Activated T-helper 17 cell treated with anti-CD3 and anti-CD28 coated beads, Interleukin-2, amount 50 U/mL, for 72 hours (primary cell): ENCODE data around the gene HEPH. TPM values are rescaled to one million over a fixed set of nuclear protein-coding genes. Genes with fewer than 3 reads are reported as not detected.
"Not testable (repeated sequence)": the region's sequence is repeated elsewhere in the genome, so short reads cannot be mapped to it uniquely, and the experiment has no call there.

Experiments
- ATAC-seq: fragments of 150-1000 bp; cut with Tn5 transposase; replicated peaks from 2 replicates; pipeline ENCODE4 v1.10.0; 2021; ENCODE audit warnings: mild to moderate bottlenecking, moderate library complexity
- H3K27ac Mint-ChIP-seq: one replicate; pipeline ENCODE4 v1.8.0; 2022; ENCODE audit warnings: mixed read lengths
- H3K27me3 Mint-ChIP-seq: one replicate; pipeline ENCODE4 v1.8.0; 2022; ENCODE audit warnings: mixed read lengths
- H3K36me3 Mint-ChIP-seq: one replicate; pipeline ENCODE4 v1.8.0; 2022; ENCODE audit warnings: low read depth, mild to moderate bottlenecking, mixed read lengths
- H3K4me1 Mint-ChIP-seq: one replicate; pipeline ENCODE4 v1.8.0; 2022; ENCODE audit warnings: mixed read lengths
- H3K4me3 Mint-ChIP-seq: one replicate; pipeline ENCODE4 v1.8.0; 2022; ENCODE audit warnings: mild to moderate bottlenecking, mixed read lengths
- H3K9me3 Mint-ChIP-seq: one replicate; pipeline ENCODE4 v1.8.0; 2022; ENCODE audit warnings: mixed read lengths
- total RNA-seq, 2 donors: library from RNA; stranded (reverse); gene quantifications; one replicate each; pipeline ENCODE4 v1.2.3, GENCODE V29; 2022

Gene HEPH, protein sequence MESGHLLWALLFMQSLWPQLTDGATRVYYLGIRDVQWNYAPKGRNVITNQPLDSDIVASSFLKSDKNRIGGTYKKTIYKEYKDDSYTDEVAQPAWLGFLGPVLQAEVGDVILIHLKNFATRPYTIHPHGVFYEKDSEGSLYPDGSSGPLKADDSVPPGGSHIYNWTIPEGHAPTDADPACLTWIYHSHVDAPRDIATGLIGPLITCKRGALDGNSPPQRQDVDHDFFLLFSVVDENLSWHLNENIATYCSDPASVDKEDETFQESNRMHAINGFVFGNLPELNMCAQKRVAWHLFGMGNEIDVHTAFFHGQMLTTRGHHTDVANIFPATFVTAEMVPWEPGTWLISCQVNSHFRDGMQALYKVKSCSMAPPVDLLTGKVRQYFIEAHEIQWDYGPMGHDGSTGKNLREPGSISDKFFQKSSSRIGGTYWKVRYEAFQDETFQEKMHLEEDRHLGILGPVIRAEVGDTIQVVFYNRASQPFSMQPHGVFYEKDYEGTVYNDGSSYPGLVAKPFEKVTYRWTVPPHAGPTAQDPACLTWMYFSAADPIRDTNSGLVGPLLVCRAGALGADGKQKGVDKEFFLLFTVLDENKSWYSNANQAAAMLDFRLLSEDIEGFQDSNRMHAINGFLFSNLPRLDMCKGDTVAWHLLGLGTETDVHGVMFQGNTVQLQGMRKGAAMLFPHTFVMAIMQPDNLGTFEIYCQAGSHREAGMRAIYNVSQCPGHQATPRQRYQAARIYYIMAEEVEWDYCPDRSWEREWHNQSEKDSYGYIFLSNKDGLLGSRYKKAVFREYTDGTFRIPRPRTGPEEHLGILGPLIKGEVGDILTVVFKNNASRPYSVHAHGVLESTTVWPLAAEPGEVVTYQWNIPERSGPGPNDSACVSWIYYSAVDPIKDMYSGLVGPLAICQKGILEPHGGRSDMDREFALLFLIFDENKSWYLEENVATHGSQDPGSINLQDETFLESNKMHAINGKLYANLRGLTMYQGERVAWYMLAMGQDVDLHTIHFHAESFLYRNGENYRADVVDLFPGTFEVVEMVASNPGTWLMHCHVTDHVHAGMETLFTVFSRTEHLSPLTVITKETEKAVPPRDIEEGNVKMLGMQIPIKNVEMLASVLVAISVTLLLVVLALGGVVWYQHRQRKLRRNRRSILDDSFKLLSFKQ
- total RNA-seq: not detected

DNA sequence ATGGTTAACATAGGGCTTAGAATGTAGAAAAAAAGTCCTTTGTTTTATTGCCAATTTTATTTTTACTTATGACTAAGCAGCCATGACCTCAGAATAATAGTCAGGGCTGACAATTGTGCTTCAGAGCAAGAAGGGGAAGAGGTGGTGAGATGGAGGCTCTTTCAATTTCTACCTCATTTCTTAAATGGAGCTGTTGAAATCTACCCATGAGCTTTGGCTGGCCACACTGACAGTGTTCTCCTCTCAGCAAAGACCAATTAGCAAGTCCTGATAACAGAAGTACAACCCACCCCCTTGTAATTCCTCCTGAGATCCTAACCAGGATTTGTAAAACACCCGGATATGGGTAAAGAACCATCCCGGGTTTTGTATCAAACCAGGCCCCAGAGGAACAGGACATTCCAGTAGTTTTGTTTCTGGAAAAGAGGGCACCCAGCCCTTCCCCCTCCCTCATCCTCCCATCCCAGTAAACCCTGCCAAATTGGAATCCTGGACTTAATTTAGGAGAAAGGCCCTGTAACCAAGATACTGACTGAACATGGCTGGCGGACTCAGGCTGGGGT is at the start of gene HEPH:
TSS of gene HEPH (plus strand) at position 399 of the 563 bp plus-strand sequence. CDS start 6,324 bp downstream, outside the sequence.
- Mint-ChIP-seq H3K9me3 (no peaks in the 10 kb centered on the region), H3K27ac (no peak within 1 kb of the TSS), H3K36me3 (no peaks in the 10 kb centered on the region), H3K4me1 (no peaks in the 10 kb centered on the region), H3K27me3 (no peaks in the 10 kb centered on the region), H3K4me3 (no peak within 1 kb of the TSS)
- ATAC-seq: no peak

DNA sequence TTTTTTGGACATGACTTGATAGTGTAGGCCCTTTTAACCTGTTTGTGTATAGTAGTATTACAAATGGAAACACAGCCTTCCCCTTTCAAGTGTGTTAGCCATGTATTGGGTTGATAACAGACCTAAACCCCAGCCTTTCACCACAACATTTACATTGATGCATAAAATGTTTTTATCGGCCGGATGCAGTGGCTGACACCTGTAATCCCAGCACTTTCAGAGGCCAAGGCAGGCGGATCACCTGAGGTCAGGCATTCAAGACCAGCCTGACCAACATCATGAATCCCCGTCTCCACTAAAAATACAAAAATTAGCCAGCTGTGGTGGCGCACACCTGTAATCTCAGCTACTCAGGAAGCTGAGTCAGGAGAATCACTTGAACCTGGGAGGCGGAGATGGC is 45.3 kb upstream of the HEPH start:
- not testable (repeated sequence) for H3K4me3 Mint-ChIP-seq, H3K9me3 Mint-ChIP-seq, H3K36me3 Mint-ChIP-seq, ATAC-seq, H3K27ac Mint-ChIP-seq, H3K27me3 Mint-ChIP-seq, H3K4me1 Mint-ChIP-seq

DNA sequence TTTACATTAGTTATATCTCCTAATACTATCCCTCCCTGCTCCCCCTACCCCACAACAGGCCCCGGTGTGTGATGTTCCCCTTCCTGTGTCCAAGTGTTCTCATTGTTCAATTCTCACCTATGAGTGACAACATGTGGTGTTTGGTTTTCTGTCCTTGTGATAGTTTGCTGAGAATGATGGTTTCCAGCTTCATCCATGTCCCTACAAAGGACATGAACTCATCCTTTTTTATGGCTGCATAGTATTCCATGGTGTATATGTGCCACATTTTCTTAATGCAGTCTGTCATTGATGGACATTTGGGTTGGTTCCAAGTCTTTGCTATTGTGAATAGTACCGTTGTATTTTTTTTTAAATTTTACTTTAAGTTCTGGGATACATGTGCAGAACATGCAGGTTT is 42.7 kb upstream of the HEPH start:
- not testable (repeated sequence) for H3K9me3 Mint-ChIP-seq, H3K27ac Mint-ChIP-seq, H3K27me3 Mint-ChIP-seq, H3K4me3 Mint-ChIP-seq, H3K4me1 Mint-ChIP-seq, ATAC-seq, H3K36me3 Mint-ChIP-seq

DNA sequence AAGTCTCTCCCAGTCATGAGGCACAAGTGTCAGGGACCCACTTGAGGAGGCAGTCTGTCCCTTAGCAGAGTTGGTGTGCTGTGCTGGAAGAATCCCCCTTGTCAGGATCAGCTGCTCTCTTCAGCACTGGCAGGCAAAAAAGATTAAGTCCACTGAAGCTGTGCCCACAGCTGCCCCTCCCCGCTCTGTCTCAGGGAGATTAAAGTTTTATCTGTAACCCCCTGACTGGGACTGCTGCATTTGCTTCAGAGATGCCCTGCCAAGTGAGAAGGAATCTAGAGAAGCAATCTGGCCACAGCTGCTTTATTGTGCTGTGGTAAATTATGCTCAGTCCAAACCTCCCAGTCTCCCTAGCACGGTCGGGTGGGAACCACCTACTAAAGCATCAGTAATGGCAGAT is 37.4 kb upstream of the HEPH start:
- Mint-ChIP-seq H3K27ac (no peak overlapping the region), H3K27me3 (no peaks in the 10 kb centered on the region), H3K36me3 (no peaks in the 10 kb centered on the region), H3K9me3 (peaks cover 7% of the 10 kb centered on the region), H3K4me3 (no peak overlapping the region), H3K4me1 (no peaks in the 10 kb centered on the region)
- ATAC-seq: no peak

DNA sequence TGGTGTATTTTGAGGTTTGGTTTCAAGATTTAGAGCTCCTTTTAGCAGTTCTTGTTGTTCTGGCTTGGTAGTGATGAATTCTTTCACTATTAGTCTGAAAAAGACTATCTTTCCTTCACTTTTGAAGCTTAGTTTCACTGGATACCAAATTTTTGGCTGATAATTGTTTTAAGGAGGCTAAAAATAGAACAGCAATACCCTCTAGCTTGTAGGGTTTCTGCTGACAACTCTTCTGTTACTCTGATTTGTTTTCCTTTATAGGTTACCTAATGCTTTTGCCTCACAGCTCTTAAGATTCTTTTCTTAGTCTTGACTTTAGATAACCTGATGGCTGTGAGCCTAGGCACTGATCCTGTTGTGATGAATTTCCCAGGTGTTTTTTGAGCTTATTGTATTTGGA is 33.6 kb upstream of the HEPH start:
- H3K27me3 Mint-ChIP-seq: no peaks in the 10 kb centered on the region
- H3K4me1 Mint-ChIP-seq: no peaks in the 10 kb centered on the region
- no peak for ATAC-seq
- no peaks in the 10 kb centered on the region for H3K9me3 Mint-ChIP-seq
- H3K27ac Mint-ChIP-seq: no peak overlapping the region
- H3K36me3 Mint-ChIP-seq: no peaks in the 10 kb centered on the region
- no peak overlapping the region for H3K4me3 Mint-ChIP-seq

DNA sequence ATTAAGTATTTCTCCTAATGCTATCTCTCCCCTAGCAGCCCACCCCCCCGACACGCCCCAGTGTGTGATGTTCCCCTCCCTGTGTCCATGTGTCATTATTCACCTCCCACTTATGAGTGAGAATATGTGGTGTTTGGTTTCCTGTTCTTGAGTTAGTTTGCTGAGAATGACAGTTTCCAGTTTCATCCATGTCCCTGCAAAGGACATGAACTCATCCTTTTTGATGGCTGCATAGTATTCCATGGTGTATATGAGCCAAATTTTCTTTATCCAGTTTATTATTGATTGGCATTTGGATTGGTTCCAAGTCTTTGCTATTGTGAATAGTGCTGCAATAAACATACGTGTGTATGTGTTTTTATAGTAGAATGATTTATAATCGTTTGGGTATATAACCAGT is 28.8 kb upstream of the HEPH start:
- H3K4me3 Mint-ChIP-seq, ATAC-seq, H3K27me3 Mint-ChIP-seq, H3K36me3 Mint-ChIP-seq, H3K27ac Mint-ChIP-seq, H3K4me1 Mint-ChIP-seq, H3K9me3 Mint-ChIP-seq: not testable (repeated sequence)

DNA sequence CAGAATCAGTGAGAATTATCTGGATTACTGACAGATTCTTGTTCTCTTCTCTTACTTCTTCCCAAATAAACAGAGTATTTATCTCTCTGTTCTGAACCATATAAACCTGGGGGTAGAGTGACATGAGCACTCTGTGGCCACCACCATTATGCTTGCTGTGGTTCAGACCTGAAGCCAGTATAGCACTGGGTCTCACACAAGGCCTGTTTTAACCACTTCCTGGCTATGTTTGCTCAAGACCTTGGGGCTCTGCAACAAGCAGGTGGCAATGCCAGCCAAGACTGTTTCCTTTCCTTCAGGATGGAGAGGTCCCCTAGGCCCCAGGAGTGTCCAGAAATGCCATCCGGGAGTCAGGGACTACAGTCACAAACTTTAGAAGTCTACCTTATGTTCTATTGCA is 21.7 kb upstream of the HEPH start:
- H3K27me3 Mint-ChIP-seq: peaks cover 3% of the 10 kb centered on the region
- no peaks in the 10 kb centered on the region for H3K36me3 Mint-ChIP-seq
- H3K4me3 Mint-ChIP-seq: no peak overlapping the region
- no peak for ATAC-seq
- H3K4me1 Mint-ChIP-seq: no peaks in the 10 kb centered on the region
- H3K9me3 Mint-ChIP-seq: no peaks in the 10 kb centered on the region
- H3K27ac Mint-ChIP-seq: no peak overlapping the region

DNA sequence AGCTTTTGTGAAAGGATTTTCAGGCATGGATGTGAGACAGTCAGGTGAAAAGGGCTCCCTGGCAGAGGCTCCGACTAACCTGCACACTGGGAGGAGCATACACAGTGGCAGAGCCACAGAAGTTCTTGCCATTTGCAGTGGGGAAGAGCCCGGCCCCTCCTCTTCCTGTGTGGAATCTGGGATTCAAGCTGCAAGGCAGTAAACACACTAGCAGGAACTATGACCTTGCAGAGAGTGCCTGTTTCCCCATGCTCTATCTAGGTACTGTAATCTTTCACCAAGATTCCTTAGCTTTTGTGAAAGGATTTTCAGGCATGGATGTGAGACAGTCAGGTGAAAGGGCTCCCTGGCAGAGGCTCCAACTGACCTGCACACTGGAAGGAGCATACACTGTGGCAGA is 19.8 kb upstream of the HEPH start:
- no peaks in the 10 kb centered on the region for H3K4me1 Mint-ChIP-seq
- no peak overlapping the region for H3K4me3 Mint-ChIP-seq
- ATAC-seq: no peak
- no peak overlapping the region for H3K27ac Mint-ChIP-seq
- peaks cover 3% of the 10 kb centered on the region for H3K27me3 Mint-ChIP-seq
- no peaks in the 10 kb centered on the region for H3K9me3 Mint-ChIP-seq
- no peaks in the 10 kb centered on the region for H3K36me3 Mint-ChIP-seq

DNA sequence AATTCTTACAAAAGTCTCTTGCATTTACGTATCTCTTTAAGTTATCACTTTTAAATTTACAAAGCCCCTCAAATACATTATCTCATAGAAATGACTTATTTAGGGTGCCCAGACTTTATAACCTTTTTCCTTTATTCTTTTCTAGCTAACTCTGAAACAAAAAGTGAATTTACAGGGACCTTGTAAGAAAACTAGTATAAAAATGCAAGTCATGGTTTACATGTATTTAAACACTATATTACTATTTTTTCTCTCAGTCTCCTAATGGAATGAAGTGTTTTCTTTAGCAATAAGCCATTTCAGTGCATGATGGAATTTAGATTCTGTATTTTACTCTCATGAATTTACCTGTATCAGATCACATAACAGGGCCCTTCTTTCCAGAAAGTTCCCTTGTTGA is 14.5 kb upstream of the HEPH start:
- ATAC-seq: no peak
- H3K27ac Mint-ChIP-seq: no peak overlapping the region
- H3K4me1 Mint-ChIP-seq: no peaks in the 10 kb centered on the region
- H3K36me3 Mint-ChIP-seq: no peaks in the 10 kb centered on the region
- H3K4me3 Mint-ChIP-seq: no peak overlapping the region
- no peaks in the 10 kb centered on the region for H3K27me3 Mint-ChIP-seq
- no peaks in the 10 kb centered on the region for H3K9me3 Mint-ChIP-seq

DNA sequence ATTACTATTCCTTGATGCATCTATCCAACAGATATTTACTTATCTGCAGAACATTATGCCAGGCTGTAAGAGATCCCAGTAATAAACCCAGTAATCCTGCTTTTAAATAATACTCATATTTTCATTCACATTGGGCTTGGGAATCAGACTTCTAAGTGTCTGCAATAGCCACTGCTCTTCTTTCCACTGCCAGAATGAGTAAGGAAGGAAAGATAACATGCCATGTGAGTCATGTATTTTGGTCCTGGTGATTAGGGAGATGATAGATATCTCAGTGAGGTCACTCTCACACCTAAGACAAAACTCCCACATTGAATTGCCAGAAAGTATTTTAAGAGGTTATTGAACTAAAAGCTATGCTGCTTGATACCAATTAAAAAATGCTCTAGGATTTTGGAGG is 13.9 kb upstream of the HEPH start:
- Mint-ChIP-seq H3K27me3 (no peaks in the 10 kb centered on the region), H3K36me3 (no peaks in the 10 kb centered on the region), H3K4me3 (no peak overlapping the region), H3K27ac (no peak overlapping the region), H3K4me1 (no peaks in the 10 kb centered on the region), H3K9me3 (no peaks in the 10 kb centered on the region)
- ATAC-seq: no peak

DNA sequence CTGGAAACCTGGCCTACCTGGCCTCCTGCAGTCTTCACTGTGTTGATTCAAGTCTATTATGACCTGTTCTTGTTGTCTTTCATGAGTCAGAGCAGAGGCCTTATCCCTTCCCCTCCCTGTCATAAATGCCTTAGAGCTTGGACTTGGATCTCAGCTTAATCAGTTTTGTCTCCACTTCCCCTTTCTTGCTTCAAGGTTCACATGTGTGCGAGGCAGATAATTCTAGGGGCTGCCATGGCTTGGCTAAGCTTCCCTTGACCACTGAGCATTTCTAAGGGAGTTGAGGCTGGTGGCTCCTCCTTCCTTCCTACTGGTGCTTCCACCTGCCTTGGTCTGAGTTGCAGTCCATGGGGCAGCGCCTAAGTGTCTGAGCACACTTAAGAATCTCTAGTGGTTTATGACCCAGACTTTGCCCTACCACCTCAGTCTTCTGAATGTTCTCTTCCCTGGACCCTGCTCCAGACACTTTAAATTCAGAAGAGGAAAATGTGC is 1.7 kb upstream of the HEPH start:
- Mint-ChIP-seq H3K4me1 (no peaks in the 10 kb centered on the region), H3K27me3 (no peaks in the 10 kb centered on the region), H3K36me3 (no peaks in the 10 kb centered on the region), H3K27ac (no peak overlapping the region), H3K9me3 (no peaks in the 10 kb centered on the region), H3K4me3 (no peak overlapping the region)
- ATAC-seq: no peak

DNA sequence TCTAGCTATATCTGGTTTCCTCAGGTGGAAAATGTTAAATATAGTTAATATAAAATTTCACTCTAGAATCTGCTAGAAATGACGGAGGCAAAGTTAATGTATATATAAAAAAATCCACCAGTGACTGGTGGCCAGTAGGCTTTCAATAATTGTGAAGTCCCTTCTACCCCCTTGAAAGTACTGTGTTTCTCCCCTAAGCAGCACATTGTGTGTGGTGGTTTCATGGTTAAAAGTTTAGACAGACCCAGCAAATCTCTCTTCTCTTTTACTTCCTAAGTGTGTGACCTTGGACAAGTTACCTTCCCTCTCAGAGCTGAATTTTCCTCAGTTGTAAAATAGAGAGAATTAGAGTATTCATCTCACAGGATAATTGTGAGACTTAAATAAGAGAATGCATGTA is 600 bp upstream of the HEPH start:
- no peaks in the 10 kb centered on the region for H3K4me1 Mint-ChIP-seq
- no peak overlapping the region for H3K4me3 Mint-ChIP-seq
- H3K27me3 Mint-ChIP-seq: no peaks in the 10 kb centered on the region
- no peaks in the 10 kb centered on the region for H3K9me3 Mint-ChIP-seq
- ATAC-seq: no peak
- H3K36me3 Mint-ChIP-seq: no peaks in the 10 kb centered on the region
- no peak overlapping the region for H3K27ac Mint-ChIP-seq

DNA sequence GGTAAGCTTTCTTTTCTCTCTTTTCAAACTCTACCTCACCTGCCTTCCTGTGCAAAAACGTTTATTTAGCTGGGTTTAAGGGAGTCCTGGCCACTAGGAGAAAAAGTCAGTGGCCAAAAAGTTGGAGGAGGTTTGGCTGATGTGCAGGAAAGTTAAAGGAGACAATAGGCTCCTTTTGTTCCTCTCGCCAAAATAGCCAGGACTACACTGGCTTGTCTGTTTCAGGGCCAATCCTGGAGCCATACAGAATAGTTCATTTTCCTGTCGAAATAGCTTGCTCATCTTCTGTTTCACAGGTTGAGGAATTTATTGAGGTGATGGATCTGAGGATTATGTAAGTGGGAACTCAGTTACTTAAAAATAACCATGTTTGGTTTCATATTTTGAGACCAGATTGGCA is 423 bp downstream of the HEPH start:
- Mint-ChIP-seq H3K36me3 (no peaks in the 10 kb centered on the region), H3K4me1 (no peaks in the 10 kb centered on the region), H3K27ac (no peak overlapping the region), H3K9me3 (no peaks in the 10 kb centered on the region), H3K4me3 (no peak overlapping the region), H3K27me3 (no peaks in the 10 kb centered on the region)
- ATAC-seq: no peak

DNA sequence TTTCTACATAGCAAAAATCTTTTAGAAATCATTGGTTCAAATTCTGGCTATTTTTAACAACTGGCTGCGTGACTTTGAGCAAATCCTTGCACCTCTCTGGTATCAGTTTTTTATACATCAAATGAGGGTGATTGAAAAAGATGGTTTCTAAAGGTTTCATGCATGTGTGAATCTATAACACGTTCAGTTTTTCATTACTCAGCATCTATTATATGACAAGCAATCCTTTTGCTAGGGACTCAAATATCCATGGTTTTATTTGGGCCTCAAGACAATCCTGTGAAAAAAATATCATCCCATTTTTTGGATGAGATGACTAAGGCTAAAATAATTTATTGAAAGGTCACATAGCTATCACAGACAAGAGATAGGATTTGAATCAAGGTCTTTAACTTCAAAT is 884 bp downstream of the HEPH start:
- Mint-ChIP-seq H3K27me3 (no peaks in the 10 kb centered on the region), H3K4me3 (no peak overlapping the region), H3K27ac (no peak overlapping the region), H3K9me3 (no peaks in the 10 kb centered on the region), H3K4me1 (no peaks in the 10 kb centered on the region), H3K36me3 (no peaks in the 10 kb centered on the region)
- no peak for ATAC-seq
